Measurements from ENCODE around the gene SPEN.
"Not testable (repeated sequence)": the region's sequence is repeated elsewhere in the genome, so short reads cannot be mapped to it uniquely, and the experiment has no call there.

Gene SPEN

DNA sequence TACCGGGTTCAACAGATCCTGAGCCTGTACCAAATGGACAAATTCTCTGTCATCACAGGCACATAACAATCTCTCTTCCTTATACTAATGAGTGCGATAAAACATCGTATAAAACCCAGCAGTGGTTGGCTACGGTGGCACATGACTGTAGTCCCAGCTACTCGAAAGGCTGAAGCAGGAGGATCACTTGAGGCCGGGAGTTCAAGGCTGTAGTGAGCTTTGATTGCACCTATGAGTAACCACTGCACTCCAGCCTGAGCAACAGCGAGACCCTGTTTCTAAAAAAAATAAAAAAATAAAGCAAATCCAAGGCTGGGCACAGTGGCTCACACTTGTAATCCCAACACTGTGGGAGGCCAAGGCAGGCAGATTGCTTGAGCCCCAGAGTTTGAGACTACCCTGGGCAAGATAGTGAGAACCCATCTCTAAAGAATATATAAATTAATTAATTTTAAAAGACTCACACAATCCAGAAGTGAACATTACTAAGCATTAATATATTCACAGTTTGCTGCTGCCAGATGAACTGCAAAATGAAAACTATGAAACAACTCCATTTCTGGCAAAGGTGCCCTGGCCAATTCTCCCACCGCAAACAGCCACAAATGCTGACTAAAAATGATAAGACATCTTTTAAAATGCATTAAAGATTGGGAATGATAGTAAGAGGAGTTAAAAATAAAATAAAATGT is 115.3 kb downstream of the SPEN start:
- no peak for DNase-seq (ENCODE audit: low read depth)

- no peak for DNase-seq (ENCODE audit: low read depth)
Measured at GRCh38 chr1:15963363-15963967, 116.0 kb downstream of the SPEN start.

GRCh38 chr1:15963968-15964648 is 116.6 kb downstream of the SPEN start:
- no peak for DNase-seq (ENCODE audit: low read depth)

DNA sequence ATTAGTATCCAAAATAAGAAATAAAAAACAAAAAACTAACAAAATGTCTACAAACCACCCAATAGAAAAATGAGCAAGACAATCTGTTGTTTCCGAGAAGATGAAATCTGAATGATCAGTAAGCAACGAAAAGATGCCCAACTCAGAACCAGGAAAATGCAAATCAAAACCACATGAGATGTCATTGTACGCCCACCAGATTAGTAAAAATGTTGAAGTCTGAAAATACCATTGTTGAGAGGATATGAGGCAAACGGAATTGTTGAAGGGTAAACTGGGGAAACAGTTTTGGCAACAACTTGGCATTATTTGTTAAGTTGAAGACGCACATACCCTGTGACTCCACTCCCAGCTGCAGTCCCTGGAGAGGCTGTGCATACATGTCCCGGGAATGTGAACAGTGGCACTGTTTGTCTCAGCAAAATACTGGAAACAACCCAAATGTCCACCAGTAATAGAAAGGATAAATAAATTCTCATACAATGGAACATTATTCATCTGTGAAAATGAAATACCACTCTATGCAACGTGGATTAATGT is 117.8 kb downstream of the SPEN start:
- DNase-seq (ENCODE audit: low read depth) = no peak

DNA sequence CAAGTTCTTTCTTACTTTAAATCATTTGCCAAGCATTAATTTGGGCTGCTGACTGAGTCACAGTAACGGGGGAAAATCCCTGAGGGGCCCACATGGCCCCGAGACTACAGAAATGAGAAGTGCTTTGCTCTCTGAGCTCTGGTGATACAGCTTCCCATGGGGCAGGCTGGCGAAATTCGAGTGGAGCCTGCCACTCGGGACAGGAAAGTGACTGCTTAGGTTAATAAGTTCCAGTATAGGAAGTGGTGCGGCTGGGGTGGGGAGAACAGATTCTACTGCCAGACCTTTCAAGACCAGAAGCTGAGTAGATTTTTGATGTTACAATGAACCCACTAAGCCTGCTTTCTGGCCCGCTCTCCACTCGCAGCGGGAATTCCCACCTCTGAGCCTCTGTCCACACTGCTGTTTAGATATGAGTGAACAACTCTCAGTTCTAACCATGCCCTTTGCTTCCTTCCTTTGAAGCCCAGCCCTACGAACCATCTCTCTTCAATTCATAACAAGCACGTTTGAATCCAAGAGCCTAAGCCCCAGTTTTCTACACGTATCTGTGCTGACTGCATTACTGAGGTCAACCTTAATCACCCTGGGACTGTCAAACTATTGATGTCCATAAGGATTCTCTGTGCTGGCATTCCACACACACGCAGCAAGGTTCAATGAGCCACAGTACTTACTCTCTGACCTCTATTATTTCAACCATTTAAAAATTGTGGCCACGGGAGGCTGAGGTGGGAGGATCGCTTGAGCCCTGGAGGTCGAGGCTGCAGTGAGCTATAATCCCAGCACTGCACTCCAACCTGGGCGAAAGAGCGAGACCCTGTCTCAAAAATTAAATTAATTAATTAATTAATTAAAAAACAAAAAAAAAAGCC is 118.8 kb downstream of the SPEN start:
- DNase-seq (ENCODE audit: low read depth) = no peak

- DNase-seq (ENCODE audit: low read depth) = no peak
Measured at GRCh38 chr1:15966956-15967344, 119.4 kb downstream of the SPEN start.

- no peak for DNase-seq (ENCODE audit: low read depth)
Measured at GRCh38 chr1:15968172-15968571, 120.7 kb downstream of the SPEN start.

DNA sequence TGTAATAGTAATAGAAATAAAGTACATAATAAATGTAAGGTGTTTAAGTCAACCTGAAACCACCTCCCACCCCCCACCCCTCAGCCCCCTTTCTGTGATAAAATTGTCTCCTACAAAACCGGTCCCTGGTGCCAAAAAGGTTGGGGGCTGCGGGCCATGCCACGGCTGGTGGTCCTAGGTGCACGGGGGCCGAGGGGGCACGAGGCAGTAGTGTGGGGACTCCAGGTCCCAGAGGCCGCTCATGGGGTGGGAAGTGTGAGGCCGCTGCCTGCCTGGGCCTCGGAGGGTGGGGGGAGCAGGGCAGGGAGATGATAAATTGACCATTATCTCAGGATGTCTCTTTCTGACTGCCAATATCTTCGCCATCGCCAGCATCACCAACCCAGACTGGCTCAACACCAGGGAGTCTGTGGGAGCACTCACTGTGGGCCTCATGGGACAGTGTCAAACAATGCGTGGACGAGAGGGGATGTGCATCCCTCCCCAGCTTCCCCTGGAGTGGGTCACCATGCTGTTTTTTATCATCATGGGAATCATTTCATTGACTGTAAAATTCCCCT is 121.9 kb downstream of the SPEN start:
- DNase-seq (ENCODE audit: low read depth) = no peak

- DNase-seq (ENCODE audit: low read depth) = no peak
Measured at GRCh38 chr1:15970911-15971310, 123.4 kb downstream of the SPEN start.

GRCh38 chr1:15972409-15972808 is 124.9 kb downstream of the SPEN start:
- no peak for DNase-seq (ENCODE audit: low read depth)

DNA sequence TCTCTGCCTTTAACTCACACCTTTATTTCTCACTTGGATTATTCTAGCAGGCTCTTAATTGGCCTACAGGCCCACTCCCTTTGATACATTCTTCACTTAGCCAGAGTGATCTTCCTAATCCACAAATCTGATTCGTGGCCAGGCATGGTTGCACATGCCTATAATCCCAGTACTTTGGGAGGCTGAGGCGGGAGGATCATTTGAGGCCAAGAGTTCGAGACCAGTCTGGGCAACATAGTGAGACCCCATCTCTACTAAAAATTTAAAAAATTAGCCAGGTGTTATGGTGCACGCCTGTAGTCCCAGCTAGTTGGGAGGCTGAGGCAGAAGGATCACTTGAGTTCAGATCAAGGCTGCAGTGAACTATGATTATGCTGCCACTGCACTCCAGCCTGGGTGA is 126.3 kb downstream of the SPEN start:
- no peak for DNase-seq (ENCODE audit: low read depth)

DNA sequence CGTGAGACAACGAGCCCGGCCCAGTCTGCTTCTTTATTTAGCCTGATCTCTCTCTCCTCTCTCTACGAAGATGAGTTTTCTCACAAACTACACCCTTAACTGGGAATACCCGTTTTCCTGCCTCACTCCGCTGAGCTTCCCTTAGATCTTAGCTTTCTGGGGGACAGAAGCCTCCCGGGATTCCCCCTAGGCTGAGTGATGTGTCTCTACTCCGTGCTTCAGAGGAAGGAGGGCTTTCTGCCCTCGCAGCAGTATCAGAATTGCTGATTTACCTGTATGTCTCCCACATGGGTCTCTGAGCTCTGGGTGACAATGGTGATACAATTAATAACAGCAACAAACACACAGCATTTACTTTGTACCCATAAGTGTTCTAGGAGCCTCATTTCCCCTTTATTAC is 127.3 kb downstream of the SPEN start:
- DNase-seq (ENCODE audit: low read depth) = no peak

DNA sequence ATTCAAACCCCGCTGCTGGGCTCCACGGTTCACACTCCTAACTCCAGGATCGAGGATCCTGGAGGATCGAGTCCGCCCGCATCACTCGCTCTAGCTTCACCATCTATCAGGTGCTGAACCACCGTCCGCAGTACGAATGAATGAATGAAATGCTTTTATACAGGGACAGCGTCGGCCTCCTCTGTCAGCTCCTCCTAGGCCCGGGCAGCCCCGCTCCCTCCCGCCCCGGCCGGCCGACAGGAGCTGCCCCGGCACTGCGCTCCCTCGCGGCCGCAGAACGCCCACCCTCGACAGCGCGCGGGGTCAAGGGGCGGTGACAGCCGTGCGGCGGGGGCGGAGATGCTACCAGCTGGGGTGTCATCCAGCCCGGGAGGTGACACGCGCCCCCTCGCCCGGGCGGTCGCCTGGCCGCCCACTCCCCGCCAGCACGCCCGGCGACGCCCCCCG is 127.9 kb downstream of the SPEN start:
- DNase-seq (ENCODE audit: low read depth) = no peak

DNA sequence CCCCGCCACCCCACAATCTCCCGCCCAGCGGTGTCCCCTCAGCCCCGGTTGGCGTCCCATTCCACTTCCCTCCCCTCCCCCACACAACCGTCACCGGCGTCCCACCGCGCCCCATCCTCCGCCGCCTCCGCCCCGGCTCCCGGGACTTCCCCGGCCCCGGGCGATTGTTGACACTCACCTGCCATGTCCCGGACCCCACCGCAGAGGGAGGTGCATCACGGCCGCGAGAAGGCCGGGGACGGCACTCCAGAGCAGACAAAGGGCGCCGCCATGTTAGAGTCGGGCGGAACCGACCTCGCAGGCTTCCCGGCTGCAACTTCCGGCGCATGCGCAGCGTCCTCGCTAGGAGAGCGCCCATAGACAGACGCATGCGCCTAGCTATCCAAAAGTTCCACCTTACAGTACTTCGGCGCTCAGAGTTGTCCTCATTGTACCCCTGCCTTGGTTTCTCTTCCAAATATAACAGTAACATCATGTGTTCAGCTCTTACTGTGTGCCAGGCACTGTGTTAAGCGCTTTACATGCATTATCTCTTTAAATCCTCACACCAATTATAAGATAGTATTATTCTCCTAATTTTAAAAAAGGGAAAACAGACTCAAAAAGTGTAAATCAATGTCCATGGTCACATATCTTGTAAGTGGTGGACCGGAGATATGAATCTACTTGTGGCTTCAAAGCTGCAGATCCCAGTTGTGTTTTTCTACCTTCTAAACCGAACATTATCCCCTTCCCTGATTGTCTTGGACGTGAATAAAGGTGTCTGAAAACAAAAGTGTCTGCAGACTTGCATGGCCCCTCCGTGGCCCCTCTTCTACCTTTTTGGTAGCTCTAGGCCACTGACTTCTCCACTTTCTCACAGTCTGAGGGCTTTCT is 128.5 kb downstream of the SPEN start, which contains the start of gene ZBTB17:
ZBTB17 (minus strand) TSS at position 297 of the 876 bp plus-strand sequence. CDS start 27,606 bp downstream, outside the sequence.
- DNase-seq (ENCODE audit: low read depth) = no peak

GRCh38 chr1:15977947-15978346 is 130.4 kb downstream of the SPEN start:
- not testable (repeated sequence) for DNase-seq (ENCODE audit: low read depth)

GRCh38 chr1:15981679-15982078 is 134.2 kb downstream of the SPEN start:
- no peak for DNase-seq (ENCODE audit: low read depth)

DNA sequence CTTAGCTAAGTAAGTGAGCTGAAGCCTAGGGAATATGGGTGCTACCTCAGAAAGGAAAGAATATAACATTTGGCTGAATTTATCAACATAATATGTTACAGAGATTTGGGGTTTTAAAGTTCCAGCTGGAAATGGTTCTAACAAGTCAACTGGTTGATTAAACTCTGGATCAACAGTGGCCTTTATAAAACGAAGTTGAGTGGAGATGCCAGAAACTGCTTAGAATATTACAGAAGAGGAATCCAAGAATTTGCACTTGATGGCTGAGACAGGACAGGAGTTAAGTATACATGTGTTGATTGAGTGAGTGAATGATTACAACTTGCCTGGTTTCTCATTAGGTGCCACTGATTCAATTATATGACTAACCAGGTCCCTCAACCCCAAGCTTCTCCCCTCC is 135.8 kb downstream of the SPEN start:
- DNase-seq (ENCODE audit: low read depth) = no peak

GRCh38 chr1:15985611-15986297 is 138.2 kb downstream of the SPEN start:
- no peak for DNase-seq (ENCODE audit: low read depth)

GRCh38 chr1:15988856-15989736 is 141.6 kb downstream of the SPEN start:
- no peak for DNase-seq (ENCODE audit: low read depth)

Data from GM04503 (cell line).